Skeletal muscle tissue (tissue), 4 donors: Measurements from ENCODE around the gene RNF150. TPM values are rescaled to one million over a fixed set of nuclear protein-coding genes. Genes with fewer than 3 reads are reported as not detected.

Experiments used
- H3K27ac ChIP-seq: one replicate; pipeline ENCODE4 v1.7.0; 2013; ENCODE audit warnings: mild to moderate bottlenecking, low read depth, low read length, inconsistent platforms
- H3K27me3 ChIP-seq, 3 donors: one replicate each; pipeline ENCODE4 v1.7.0; 2013; ENCODE audit warnings: low read length in 3 of 3; ENCODE audit not compliant: control insufficient read depth in 3 of 3, insufficient read depth in 3 of 3
- H3K36me3 ChIP-seq, 3 donors: one replicate each; pipeline ENCODE4 v1.7.0; 2013; ENCODE audit warnings: low read length in 3 of 3; ENCODE audit not compliant: control insufficient read depth in 3 of 3, insufficient read depth in 3 of 3
- H3K4me1 ChIP-seq, 3 donors: one replicate each; pipeline ENCODE4 v1.7.0; 2013; ENCODE audit warnings: low read length in 3 of 3, mild to moderate bottlenecking in 3 of 3; ENCODE audit not compliant: control insufficient read depth in 3 of 3, insufficient read depth in 3 of 3
- H3K4me3 ChIP-seq, 3 donors: one replicate each; pipeline ENCODE4 v1.7.0; 2013; ENCODE audit warnings: low read length in 3 of 3
- H3K9ac ChIP-seq, 3 donors: one replicate each; pipeline ENCODE4 v1.7.0; 2013; ENCODE audit warnings: low read length in 3 of 3, mild to moderate bottlenecking in 3 of 3, moderate library complexity in 2 of 3, low read depth in 1 of 3
- H3K9me3 ChIP-seq, 3 donors: one replicate each; pipeline ENCODE4 v1.7.0; 2013; ENCODE audit warnings: low read length in 3 of 3; ENCODE audit not compliant: control insufficient read depth in 3 of 3
- total RNA-seq: library from RNA; depleted of rRNA; stranded (reverse); fragments of >200 nt; gene quantifications from one replicate; pipeline ENCODE4 v1.2.3, GENCODE V29; 2014
- donor health status: Osteomylitis.

The RNF150 gene
- total RNA-seq, 1 donor from 2014 or later: 36.5 TPM

DNA sequence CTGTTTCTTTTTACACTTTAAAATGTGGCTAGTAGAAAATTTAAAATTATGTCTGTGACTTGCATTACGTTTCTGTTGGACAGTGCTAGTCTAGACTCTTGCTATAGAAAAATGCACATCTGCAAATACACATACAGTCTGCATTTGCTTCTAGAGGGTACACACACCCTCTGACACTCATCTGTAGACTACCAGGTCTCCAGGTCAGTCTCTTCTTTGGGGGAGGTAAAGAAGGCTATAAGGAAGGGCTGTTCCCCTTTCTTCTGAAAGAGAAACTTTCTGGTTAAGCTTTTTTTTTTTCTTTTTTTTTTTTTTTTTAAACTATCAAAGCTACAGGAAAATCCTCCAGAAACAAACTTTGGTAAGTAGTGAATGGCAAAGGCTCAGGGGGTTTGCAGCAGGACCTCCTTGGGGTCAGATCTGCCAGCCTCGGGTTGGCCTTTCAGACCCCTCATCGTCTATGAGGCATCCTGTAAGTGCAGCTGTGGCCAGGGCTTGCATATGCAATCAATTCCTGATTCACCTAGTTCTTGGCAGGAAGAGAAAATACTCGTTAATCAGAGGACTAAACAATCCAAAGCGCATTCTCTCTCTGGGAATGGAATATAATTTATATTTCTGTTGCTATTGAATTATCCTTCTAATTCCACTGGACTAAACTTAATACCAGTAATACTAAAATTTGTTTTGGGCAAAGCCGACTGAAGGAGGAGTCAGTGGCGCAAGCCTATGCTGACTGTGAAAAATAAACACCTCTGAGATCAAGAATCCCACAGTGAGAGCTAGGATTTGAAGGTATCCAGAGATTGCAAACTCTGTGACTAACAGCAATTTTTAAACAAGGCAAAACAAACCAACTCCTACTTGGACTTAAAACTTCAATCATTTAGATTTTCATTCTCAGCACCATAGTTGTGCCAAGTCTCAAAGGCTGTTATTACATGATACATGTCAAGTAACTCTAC, 267.7 kb downstream of the RNF150 start:
- Histone ChIP-seq H3K36me3 (peaks cover 0 to 9% (median 5%) of the 10 kb centered on the region in 3 donors), H3K27me3 (no peaks in the 10 kb centered on the region), H3K4me1 (no peaks in the 10 kb centered on the region), H3K4me3 (no peak overlapping the region), H3K9me3 (no peaks in the 10 kb centered on the region), H3K27ac (no peak overlapping the region), H3K9ac (no peak overlapping the region)

- H3K27me3 ChIP-seq: no peaks in the 10 kb centered on the region
- no peaks in the 10 kb centered on the region for H3K4me1 ChIP-seq
- peaks cover 0 to 9% (median 5%) of the 10 kb centered on the region in 3 donors for H3K36me3 ChIP-seq
- H3K4me3 ChIP-seq: no peak overlapping the region
- no peaks in the 10 kb centered on the region for H3K9me3 ChIP-seq
- H3K27ac ChIP-seq: no peak overlapping the region
- no peak overlapping the region for H3K9ac ChIP-seq
Observed at GRCh38 chr4:140863197-140863596, 270.1 kb downstream of the RNF150 start.

DNA sequence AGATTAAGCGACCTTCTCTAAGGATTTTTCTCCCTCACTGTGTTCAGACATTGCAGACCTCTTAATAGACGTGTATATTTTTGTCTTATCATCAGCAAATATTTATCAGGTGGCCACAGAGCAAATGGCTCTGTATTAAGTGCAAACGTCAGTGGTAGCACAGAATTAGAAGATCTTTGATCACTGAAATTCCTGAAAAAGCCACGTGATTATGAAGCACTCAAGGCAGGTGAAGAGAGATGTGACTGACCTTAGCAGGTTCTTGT, 271.2 kb downstream of the RNF150 start:
- Histone ChIP-seq H3K9ac (no peak overlapping the region), H3K27me3 (no peaks in the 10 kb centered on the region), H3K27ac (no peak overlapping the region)

DNA sequence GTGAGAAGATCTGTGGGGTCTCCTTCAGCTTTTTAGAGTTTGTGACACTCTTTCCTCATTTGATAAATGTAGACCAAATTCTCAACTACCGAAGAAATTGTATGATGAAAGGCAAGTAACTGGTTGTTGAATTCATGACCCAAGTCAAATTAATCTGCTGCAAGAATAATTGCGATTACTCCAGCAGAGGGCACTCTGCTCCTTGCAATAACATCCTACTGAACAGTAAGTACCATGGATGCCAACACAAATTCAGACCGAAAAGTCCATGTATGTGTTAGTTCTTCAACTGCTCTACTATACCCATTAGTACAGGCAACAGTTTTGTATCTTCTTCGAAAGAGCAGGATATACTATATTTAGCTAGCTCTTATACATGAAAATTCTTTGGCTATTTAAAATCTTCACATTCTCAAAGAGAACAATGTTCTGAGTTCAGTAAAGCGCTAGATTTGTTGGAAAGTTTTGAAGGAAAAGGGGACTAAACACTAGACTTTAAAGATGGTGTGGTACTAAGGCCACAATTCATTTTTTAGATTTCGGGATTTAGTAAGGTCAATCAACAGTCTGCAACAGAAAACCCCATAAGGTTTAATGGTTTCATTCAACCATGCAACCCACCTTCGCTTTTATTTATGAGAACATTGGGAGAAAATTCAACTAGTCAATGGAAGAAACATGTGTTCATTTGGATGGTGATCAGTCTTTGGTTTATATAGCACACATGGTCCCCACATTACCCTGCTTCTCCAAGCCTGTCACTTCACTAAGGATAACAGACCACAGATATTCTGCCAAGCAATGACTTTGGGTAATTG, 271.7 kb downstream of the RNF150 start:
- H3K27ac ChIP-seq: no peak overlapping the region
- H3K36me3 ChIP-seq: peaks cover 0 to 5% (median 0%) of the 10 kb centered on the region in 3 donors
- no peaks in the 10 kb centered on the region for H3K9me3 ChIP-seq
- H3K9ac ChIP-seq: no peak overlapping the region
- H3K4me3 ChIP-seq: no peak overlapping the region
- no peaks in the 10 kb centered on the region for H3K27me3 ChIP-seq
- peaks cover 4 to 8% (median 4%) of the 10 kb centered on the region in 3 donors for H3K4me1 ChIP-seq

More for the DNA sequence above, 271.2 kb downstream of the RNF150 start:
- peaks cover 0 to 3% (median 0%) of the 10 kb centered on the region in 3 donors for H3K4me1 ChIP-seq
- H3K4me3 ChIP-seq: no peak overlapping the region
- H3K9me3 ChIP-seq: no peaks in the 10 kb centered on the region
- H3K36me3 ChIP-seq: peaks cover 0 to 5% (median 0%) of the 10 kb centered on the region in 3 donors

DNA sequence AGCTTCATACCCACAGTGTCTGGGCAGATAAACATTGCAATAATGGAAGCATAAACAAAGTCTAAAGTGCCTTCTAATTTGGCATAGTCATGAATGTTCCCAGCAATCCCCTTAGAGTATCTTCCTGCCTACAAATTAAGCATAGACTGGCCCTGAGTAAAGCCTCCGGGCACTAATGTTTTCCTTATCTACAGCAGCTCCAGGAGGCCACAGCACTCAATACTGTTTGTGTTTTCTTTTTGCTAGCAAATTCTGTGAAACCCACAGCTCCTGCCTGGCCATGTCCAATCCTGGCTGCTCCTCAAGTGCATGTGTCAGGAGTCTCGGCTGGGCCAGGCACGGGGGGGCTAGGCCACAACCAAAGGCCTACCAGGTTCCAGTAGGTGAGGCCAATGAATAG, 274.4 kb downstream of the RNF150 start:
- Histone ChIP-seq H3K27ac (no peak overlapping the region), H3K9ac (no peak overlapping the region), H3K4me1 (peaks cover 6 to 13% (median 6%) of the 10 kb centered on the region in 3 donors), H3K27me3 (no peaks in the 10 kb centered on the region), H3K9me3 (no peaks in the 10 kb centered on the region), H3K4me3 (no peak overlapping the region), H3K36me3 (no peaks in the 10 kb centered on the region)

GRCh38 chr4:140857111-140857510, 276.2 kb downstream of the RNF150 start:
- Histone ChIP-seq H3K27ac (no peak overlapping the region), H3K9ac (no peak overlapping the region), H3K4me1 (peaks cover 6 to 13% (median 6%) of the 10 kb centered on the region in 3 donors), H3K4me3 (no peak overlapping the region), H3K27me3 (no peaks in the 10 kb centered on the region), H3K9me3 (no peaks in the 10 kb centered on the region), H3K36me3 (no peaks in the 10 kb centered on the region)

- Histone ChIP-seq H3K4me1 (peaks cover 6 to 13% (median 6%) of the 10 kb centered on the region in 3 donors), H3K9me3 (no peaks in the 10 kb centered on the region), H3K27ac (no peak overlapping the region), H3K27me3 (no peaks in the 10 kb centered on the region), H3K4me3 (no peak overlapping the region), H3K36me3 (no peaks in the 10 kb centered on the region), H3K9ac (no peak overlapping the region)
Observed at GRCh38 chr4:140856621-140857062, 276.6 kb downstream of the RNF150 start.

- Histone ChIP-seq H3K27ac (no peak overlapping the region), H3K27me3 (no peaks in the 10 kb centered on the region), H3K4me1 (peaks cover 6 to 13% (median 6%) of the 10 kb centered on the region in 3 donors), H3K36me3 (no peaks in the 10 kb centered on the region), H3K9ac (no peak overlapping the region), H3K4me3 (no peak overlapping the region), H3K9me3 (no peaks in the 10 kb centered on the region)
Observed at GRCh38 chr4:140854168-140854567, 279.1 kb downstream of the RNF150 start.

DNA sequence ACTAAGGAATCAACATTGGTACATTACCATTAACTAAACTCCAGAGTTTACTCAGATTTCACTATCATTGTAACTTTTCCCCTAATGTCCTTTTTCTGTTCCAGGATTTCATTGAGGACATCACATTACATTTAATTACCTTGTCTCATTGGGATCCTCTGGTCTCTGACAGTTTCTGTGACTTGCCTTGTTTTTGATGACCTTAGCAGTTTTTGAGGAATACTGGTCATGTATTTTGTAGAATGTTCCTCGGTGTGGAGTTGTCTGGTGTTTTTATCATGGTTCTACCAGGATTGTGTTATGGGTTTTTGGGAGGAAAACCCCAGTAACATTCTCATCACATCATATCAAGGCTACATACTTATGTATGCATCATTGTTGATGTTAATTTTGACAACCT, 281.5 kb downstream of the RNF150 start:
- Histone ChIP-seq H3K4me3 (no peak overlapping the region), H3K36me3 (no peaks in the 10 kb centered on the region), H3K27me3 (no peaks in the 10 kb centered on the region), H3K9ac (no peak overlapping the region), H3K9me3 (no peaks in the 10 kb centered on the region), H3K4me1 (peaks cover 4 to 8% (median 4%) of the 10 kb centered on the region in 3 donors), H3K27ac (no peak overlapping the region)
